Activated T-helper 17 cell treated with anti-CD3 and anti-CD28 coated beads, Interleukin-2, amount 50 U/mL, for 72 hours (primary cell): ENCODE results near the gene RNF222. TPM values are rescaled to one million over a fixed set of nuclear protein-coding genes. Genes with fewer than 3 reads are reported as not detected.
"Not testable (repeated sequence)": the region's sequence is repeated elsewhere in the genome, so short reads cannot be mapped to it uniquely, and the experiment has no call there.

ENCODE experiments used
- ATAC-seq: fragments of 150-1000 bp; cut with Tn5 transposase; replicated peaks from 2 replicates; pipeline ENCODE4 v1.10.0; 2021; ENCODE audit warnings: mild to moderate bottlenecking, moderate library complexity
- H3K27ac Mint-ChIP-seq: one replicate; pipeline ENCODE4 v1.8.0; 2022; ENCODE audit warnings: mixed read lengths
- H3K27me3 Mint-ChIP-seq: one replicate; pipeline ENCODE4 v1.8.0; 2022; ENCODE audit warnings: mixed read lengths
- H3K36me3 Mint-ChIP-seq: one replicate; pipeline ENCODE4 v1.8.0; 2022; ENCODE audit warnings: low read depth, mild to moderate bottlenecking, mixed read lengths
- H3K4me1 Mint-ChIP-seq: one replicate; pipeline ENCODE4 v1.8.0; 2022; ENCODE audit warnings: mixed read lengths
- H3K4me3 Mint-ChIP-seq: one replicate; pipeline ENCODE4 v1.8.0; 2022; ENCODE audit warnings: mild to moderate bottlenecking, mixed read lengths
- H3K9me3 Mint-ChIP-seq: one replicate; pipeline ENCODE4 v1.8.0; 2022; ENCODE audit warnings: mixed read lengths
- total RNA-seq, 2 donors: library from RNA; stranded (reverse); gene quantifications; one replicate each; pipeline ENCODE4 v1.2.3, GENCODE V29; 2022

The RNF222 gene
- total RNA-seq, 2 donors from 2014 or later, result 0.09 to 0.21 TPM

DNA sequence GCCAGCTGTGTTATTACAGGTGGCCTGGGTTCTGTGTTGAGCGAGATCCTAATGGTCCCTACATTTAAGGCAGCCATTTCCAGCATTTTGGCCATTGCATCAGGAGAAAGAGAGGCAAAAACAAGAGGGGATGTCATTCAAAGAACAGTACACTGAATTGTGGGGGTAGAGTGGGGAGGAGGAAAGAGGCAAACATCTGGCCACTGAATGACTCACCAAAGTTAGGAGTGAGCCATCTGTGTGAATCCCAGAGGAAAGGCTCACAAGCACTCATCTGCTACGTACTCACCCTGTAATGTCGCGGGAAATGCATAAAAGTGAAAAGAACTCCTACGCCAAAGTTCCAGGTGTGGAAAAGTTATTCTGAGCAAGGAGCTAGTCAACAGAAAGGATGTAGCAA lies 37.9 kb downstream of the RNF222 start:
- H3K4me3 Mint-ChIP-seq, result no peak overlapping the region
- H3K27me3 Mint-ChIP-seq, result no peaks in the 10 kb centered on the region
- H3K9me3 Mint-ChIP-seq, result no peaks in the 10 kb centered on the region
- no peak overlapping the region for H3K27ac Mint-ChIP-seq
- no peak for ATAC-seq
- no peaks in the 10 kb centered on the region for H3K36me3 Mint-ChIP-seq
- peaks cover 12% of the 10 kb centered on the region for H3K4me1 Mint-ChIP-seq

DNA sequence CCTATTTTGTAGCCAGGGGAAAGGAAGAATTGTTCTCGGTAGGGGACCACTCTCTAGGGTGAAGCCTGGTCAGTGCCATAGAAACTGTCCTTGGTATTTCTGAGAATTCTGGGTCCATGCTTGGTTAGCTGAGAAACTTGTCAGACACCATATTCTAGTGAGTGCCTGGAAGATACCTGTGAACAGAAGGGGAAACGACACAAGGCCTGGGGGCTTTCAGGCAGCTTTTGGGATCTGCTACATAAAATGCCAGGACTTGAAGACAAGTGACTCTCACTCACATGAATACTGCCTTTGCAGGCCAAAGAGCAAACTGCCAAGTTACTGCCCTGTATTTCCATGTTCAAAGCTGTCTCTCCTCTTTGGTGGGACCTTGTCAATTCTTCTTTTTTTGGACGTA lies 39.7 kb downstream of the RNF222 start:
- no peak overlapping the region for H3K27ac Mint-ChIP-seq
- no peaks in the 10 kb centered on the region for H3K27me3 Mint-ChIP-seq
- H3K9me3 Mint-ChIP-seq, result no peaks in the 10 kb centered on the region
- ATAC-seq, result no peak
- peaks cover 12% of the 10 kb centered on the region for H3K4me1 Mint-ChIP-seq
- H3K36me3 Mint-ChIP-seq, result no peaks in the 10 kb centered on the region
- no peak overlapping the region for H3K4me3 Mint-ChIP-seq

DNA sequence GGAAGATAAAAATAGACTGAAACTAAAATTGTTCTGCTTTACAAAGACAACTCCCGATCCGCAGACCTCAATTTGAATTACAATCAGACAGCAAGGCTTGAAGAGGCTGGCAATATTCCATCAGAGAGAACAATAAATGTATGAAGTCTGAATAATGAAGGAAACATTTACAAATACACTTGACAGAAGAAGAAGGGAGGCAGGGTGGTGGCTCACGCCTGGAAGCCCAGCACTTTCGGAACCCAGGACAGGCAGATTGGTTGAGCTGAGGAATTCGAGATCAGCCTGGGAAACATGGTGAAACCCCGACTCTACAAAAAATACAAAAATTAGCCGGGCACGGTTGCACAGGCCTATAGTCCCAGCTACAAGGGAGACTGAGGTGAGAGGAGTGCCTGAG lies 43.4 kb downstream of the RNF222 start:
- Mint-ChIP-seq H3K9me3 (no peaks in the 10 kb centered on the region), H3K4me1 (no peaks in the 10 kb centered on the region), H3K27ac (no peak overlapping the region), H3K4me3 (no peak overlapping the region), H3K36me3 (no peaks in the 10 kb centered on the region), H3K27me3 (no peaks in the 10 kb centered on the region)
- no peak for ATAC-seq

DNA sequence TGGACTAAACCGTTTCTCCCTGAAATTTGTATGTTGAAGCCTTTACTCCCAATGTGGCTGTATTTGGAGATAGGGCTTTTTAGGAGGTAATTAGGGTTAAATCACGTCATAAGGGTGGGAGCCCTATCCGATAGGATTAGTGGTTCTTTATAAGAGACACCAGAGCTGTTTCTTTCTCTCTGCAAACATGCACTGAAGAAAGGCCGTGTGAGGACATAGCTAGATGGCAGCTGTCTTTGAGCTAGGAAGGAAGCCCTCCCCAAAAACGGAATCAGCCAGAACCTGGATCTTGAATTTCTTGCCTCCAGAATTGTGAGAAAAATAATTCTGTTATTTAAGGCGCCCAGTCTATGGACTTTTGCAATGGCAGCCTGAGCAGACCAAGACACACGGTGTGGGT lies 43.9 kb downstream of the RNF222 start:
- no peaks in the 10 kb centered on the region for H3K27me3 Mint-ChIP-seq
- no peaks in the 10 kb centered on the region for H3K4me1 Mint-ChIP-seq
- no peak for ATAC-seq

DNA sequence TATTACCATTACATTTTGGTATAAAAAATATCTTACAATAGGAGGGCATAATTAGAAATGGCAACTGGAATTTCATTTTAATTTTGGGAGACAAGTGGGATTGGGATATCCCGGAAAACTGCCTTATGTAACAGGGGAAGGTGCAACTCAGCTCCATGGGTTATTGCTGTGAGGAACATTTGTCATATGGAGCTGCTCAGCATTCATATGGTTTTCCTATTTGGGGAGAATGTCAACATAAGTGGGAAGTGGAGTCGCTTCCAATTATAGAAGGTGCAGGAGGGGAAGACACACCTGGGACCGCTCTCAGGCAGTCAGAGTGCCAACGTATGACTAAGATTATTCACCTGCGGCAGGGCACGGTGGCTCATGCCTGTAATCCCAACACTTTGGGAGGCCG lies 47.3 kb downstream of the RNF222 start:
- Mint-ChIP-seq H3K27me3 (peaks cover 8% of the 10 kb centered on the region), H3K4me1 (no peaks in the 10 kb centered on the region), H3K36me3 (no peaks in the 10 kb centered on the region), H3K27ac (no peak overlapping the region), H3K9me3 (no peaks in the 10 kb centered on the region), H3K4me3 (no peak overlapping the region)
- ATAC-seq, result no peak

More for the DNA sequence above, 43.9 kb downstream of the RNF222 start:
- Mint-ChIP-seq H3K4me3 (no peak overlapping the region), H3K9me3 (no peaks in the 10 kb centered on the region), H3K36me3 (no peaks in the 10 kb centered on the region), H3K27ac (no peak overlapping the region)

DNA sequence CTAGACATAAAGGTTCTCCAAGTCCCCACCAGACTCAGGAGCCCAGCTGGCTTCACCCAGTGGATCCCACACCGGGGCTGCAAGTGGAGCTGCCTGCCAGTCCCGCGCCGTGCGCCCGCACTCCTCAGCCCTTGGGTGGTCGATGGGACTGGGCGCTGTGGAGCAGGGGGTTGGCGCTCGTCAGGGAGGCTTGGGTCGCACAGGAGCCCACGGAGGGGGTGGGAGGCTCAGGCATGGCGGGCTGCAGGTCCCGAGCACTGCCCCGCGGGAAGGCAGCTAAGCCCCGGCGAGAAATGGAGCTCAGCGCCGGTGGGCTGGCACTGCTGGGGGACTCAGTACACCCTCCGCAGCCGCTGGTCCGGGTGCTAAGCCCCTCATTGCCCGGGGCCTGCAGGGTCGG lies 50.6 kb downstream of the RNF222 start:
- not testable (repeated sequence) for ATAC-seq, H3K36me3 Mint-ChIP-seq, H3K4me3 Mint-ChIP-seq, H3K27ac Mint-ChIP-seq, H3K9me3 Mint-ChIP-seq, H3K27me3 Mint-ChIP-seq, H3K4me1 Mint-ChIP-seq

DNA sequence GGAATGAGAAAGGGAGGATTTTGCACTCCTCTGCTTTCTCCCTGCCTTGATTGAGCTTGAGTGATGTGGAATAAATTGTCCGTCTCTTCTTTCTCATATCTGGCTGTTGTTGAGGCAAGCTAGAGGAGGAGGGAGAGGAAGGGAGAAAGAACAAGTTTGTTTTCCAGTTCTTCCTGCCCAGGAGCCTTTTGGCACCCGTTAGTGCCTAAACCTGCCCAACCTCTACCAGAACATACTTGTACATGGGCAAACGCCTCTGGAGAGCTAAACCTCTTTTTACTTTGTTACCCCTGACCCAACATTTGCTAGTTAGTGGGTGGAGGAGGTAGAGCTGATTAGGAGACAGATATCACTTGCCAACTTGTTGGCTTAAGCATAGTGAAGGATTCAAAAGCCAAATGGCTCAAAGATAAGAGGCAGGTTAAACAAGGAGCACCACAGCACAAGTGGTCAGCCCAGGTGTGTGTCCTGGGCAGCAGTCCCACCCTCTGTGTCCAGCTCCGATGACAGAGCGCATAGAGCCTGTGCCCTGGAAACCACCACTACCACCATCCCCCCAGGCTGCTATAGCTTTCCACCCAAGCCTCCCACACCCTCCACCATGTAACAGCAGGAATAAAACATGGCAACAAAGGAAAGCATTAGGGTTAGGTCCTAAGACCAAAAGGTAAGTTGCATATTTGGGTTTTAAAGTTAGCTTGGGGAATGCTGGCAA lies 51.5 kb downstream of the RNF222 start:
- no peaks in the 10 kb centered on the region for H3K36me3 Mint-ChIP-seq
- H3K4me1 Mint-ChIP-seq, result no peaks in the 10 kb centered on the region
- H3K27ac Mint-ChIP-seq, result no peak overlapping the region
- ATAC-seq, result no peak
- H3K9me3 Mint-ChIP-seq, result no peaks in the 10 kb centered on the region
- no peak overlapping the region for H3K4me3 Mint-ChIP-seq
- peaks cover 8% of the 10 kb centered on the region for H3K27me3 Mint-ChIP-seq

DNA sequence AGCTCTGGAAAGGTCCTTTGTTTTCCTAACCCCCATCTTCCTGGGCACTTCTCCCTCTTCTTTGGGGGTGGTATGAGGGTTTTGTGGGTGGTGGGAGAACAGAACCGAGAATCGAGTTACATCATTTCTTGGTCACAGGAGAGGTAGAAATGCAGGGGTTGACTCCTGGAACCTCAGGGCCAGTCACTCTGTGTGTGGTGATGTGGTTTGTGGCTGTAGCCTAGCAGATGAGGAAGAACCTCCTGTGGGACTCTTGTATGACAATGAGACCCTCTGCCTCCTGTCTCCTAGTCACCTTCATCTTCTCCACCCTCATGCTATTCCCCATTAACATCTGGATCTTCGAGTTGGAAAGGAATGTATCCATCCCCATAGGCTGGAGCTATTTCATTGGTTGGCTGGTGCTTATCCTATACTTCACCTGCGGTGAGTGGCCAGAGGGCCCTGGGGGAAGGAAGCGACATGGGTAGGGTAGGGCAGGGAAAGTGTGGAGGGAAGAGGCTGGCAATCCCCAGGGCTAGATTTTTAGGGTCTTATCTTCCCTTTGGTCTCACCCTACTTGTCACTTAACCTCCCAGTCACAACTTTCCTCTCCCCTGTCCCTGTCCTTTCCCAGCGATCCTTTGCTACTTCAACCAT lies 52.5 kb downstream of the RNF222 start:
- Mint-ChIP-seq H3K4me1 (no peaks in the 10 kb centered on the region), H3K27me3 (peaks cover 8% of the 10 kb centered on the region), H3K27ac (no peak overlapping the region), H3K4me3 (no peak overlapping the region), H3K9me3 (no peaks in the 10 kb centered on the region), H3K36me3 (no peaks in the 10 kb centered on the region)
- ATAC-seq, result peak; percentile 69

DNA sequence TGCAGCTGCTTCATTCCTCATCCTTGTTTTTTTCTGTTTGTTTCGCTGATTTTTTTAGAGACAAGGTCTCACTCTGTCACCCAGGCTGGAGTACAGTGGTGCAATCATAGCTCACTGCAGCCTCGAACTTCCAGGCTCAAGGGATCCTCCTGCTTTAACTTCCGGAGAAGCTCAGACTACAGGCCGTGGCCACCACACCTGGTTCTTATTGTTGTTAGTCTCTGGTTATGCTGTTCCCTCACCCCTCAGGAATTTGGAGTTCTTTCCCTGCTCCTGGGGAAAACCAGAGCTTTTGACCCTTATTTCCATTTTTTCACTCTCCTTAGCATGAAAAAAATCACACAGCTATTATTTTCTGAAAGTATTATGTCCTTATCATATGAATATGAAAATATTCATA lies 56.2 kb downstream of the RNF222 start:
- H3K4me1 Mint-ChIP-seq, result peaks cover 4% of the 10 kb centered on the region
- no peak overlapping the region for H3K4me3 Mint-ChIP-seq
- H3K36me3 Mint-ChIP-seq, result no peaks in the 10 kb centered on the region
- no peak overlapping the region for H3K27ac Mint-ChIP-seq
- no peaks in the 10 kb centered on the region for H3K9me3 Mint-ChIP-seq
- H3K27me3 Mint-ChIP-seq, result peaks cover 2% of the 10 kb centered on the region
- ATAC-seq, result no peak

Other genes starting within 250 kb of the RNF222 start
- gene PER1, start 245.4 kb downstream of the RNF222 start, total RNA-seq, result 100 to 1,000 TPM in 1 of 2 donors, 10 to 100 TPM in 1; 52.0 to 269 TPM
- gene VAMP2, start 234.9 kb downstream of the RNF222 start, total RNA-seq, result 10 to 100 TPM; 41.7 to 66.2 TPM
- gene TMEM107, start 221.4 kb downstream of the RNF222 start, total RNA-seq, result 10 to 100 TPM; 43.3 to 45.3 TPM
- gene BORCS6, start 207.6 kb downstream of the RNF222 start, total RNA-seq, result 1 to 10 TPM; 4.7 to 7.0 TPM
- gene AURKB, start 187.3 kb downstream of the RNF222 start, total RNA-seq, result 100 to 1,000 TPM; 158 to 161 TPM
- 10 to 100 TPM; 53.8 to 80.4 TPM for gene CTC1, start 149.8 kb downstream of the RNF222 start, total RNA-seq
- gene PFAS, start 148.5 kb downstream of the RNF222 start, total RNA-seq, result 100 to 1,000 TPM in 1 of 2 donors, 10 to 100 TPM in 1; 53.9 to 143 TPM
- 10 to 100 TPM; 44.9 to 56.0 TPM for gene RANGRF, start 109.2 kb downstream of the RNF222 start, total RNA-seq
- gene SLC25A35, start 102.4 kb downstream of the RNF222 start, total RNA-seq, result 1 to 10 TPM; 3.6 to 4.3 TPM
- not detected for gene ARHGEF15, start 87.6 kb downstream of the RNF222 start, total RNA-seq
- not detected for gene ODF4, start 58.0 kb downstream of the RNF222 start, total RNA-seq
- 1,000 to 10,000 TPM; 2,606 to 3,397 TPM for gene RPL26, start 14.6 kb downstream of the RNF222 start, total RNA-seq
- gene NDEL1, start 38.1 kb upstream of the RNF222 start, total RNA-seq, result 10 to 100 TPM; 71.9 to 74.1 TPM
- 10 to 100 TPM; 13.9 to 34.7 TPM for gene MYH10, start 232.9 kb upstream of the RNF222 start, total RNA-seq